Skeletal muscle cell (primary cell): ENCODE results near the gene CHMP4B.

Source experiments
- DNase-seq: peaks from one replicate; pipeline ENCODE4 v3.0.0-alpha.2; 2010; ENCODE audit warnings: low read depth
- H3K4me3 ChIP-seq: 2 replicates; pipeline ENCODE4 v1.5.1; 2011; ENCODE audit warnings: low read depth, mild to moderate bottlenecking, control low read depth, low read length, moderate library complexity

CHMP4B gene, protein sequence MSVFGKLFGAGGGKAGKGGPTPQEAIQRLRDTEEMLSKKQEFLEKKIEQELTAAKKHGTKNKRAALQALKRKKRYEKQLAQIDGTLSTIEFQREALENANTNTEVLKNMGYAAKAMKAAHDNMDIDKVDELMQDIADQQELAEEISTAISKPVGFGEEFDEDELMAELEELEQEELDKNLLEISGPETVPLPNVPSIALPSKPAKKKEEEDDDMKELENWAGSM

DNA sequence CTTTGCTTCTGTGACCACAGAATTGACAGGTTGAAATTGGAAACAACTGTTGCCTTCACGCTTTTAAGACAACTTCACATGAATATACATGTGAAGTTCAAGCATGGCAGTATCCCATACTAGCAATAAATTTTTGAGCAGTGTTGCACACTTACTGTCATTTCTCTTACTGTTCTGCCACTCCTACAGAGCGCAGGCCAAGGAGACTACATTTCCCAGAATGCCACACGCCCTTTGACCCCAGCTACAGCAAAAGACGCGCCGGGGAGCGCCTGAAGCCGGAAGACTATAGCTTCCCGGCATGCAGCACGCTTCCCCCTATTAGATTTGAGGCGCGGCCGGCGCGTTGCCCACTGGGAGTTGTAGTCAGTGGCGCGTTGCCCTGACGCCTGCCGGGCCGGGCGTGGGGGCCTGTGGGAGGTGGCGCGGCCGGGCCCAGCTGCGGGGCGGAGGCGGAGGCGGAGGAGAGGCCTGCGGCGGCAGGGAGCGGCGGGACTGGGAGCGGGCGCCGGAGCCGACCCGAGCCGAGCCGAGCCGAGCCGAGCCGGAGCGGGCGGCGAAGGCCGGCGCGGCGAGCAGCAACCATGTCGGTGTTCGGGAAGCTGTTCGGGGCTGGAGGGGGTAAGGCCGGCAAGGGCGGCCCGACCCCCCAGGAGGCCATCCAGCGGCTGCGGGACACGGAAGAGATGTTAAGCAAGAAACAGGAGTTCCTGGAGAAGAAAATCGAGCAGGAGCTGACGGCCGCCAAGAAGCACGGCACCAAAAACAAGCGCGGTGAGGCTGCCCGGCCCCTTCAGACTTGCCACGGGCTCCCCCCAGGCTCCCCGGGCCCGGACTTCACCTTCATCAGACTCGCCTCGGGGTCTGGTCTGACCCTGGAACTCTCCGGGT, at the start of gene CHMP4B:
Gene CHMP4B (plus strand): TSS at position 464 of the 891 bp plus-strand sequence. CDS start 121 bp downstream, at position 585.
- DNase-seq = peak; percentile 95
- peak within 1 kb of the TSS; percentile 94 for H3K4me3 ChIP-seq

DNA sequence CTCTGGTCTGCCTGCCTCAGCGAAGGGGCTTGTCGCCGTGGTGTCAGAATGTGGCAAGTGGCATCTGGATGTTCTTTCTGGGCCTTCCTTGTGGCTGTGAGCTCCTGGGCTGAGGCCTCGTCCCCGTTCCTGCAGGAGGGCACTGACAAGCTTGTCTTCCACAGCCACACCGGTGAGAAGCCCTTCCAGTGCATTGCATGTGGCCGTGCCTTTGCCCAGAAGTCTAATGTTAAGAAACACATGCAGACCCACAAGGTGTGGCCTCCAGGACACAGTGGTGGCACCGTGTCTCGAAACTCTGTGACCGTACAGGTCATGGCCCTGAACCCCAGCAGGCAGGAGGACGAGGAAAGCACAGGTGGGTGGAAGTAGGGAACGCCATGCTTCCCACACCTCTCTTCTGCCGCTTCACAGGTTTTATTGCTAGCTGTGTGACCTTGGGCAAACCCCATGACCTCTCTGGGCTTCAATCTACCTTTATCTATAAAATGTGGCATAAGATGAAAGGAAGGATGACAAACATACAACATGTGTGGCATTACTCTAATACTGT, 49.4 kb upstream of the CHMP4B start:
- DNase-seq = no peak
- H3K4me3 ChIP-seq = no peak overlapping the region

GRCh38 chr20:33765099-33765498, 46.0 kb upstream of the CHMP4B start:
- no peak overlapping the region for H3K4me3 ChIP-seq
- no peak for DNase-seq

- DNase-seq = no peak
- H3K4me3 ChIP-seq = no peak overlapping the region
These were observed 45.6 kb upstream of the CHMP4B start for GRCh38 chr20:33765592-33765991.

DNA sequence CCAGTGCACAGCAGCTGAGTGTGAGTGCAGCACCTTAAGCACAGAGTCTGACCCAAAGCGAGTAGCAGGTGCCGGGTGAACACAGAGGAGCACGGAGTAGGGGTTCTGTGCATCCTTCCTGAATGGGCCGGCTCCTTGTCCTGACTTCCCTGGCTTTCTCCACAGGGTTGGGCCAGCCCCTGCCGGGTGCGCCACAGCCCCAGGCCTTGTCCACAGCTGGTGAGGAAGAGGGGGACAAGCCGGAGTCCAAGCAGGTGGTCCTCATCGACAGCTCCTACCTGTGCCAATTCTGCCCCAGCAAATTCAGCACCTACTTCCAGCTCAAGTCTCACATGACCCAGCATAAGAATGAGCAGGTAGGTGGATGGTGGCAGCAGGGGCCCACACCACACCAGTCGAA, 44.5 kb upstream of the CHMP4B start:
- DNase-seq = no peak
- H3K4me3 ChIP-seq = no peak overlapping the region

GRCh38 chr20:33767777-33768138, 43.4 kb upstream of the CHMP4B start:
- H3K4me3 ChIP-seq = no peak overlapping the region

DNA sequence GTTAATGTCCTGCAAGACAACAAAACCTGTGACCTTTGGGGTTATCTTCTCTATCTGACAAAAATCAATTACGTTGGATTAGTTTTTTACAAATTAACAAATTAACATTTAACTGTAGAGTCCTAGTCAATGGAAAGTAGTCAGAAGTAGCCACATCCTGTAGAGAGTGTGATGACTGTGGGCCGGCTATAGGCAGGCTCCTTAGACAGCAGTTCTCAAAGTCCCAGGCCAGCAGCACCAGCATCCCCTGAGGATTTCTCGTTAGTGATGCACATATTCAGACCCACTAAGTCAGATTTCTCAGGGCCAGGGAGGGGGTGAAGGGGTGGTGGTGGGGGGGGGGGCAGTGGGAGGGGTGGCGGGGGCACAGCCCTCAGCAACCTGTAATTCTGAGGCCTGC, 42.1 kb upstream of the CHMP4B start:
- H3K4me3 ChIP-seq = no peak overlapping the region
- DNase-seq = no peak

More at GRCh38 chr20:33767777-33768138, 43.4 kb upstream of the CHMP4B start:
- DNase-seq = no peak

- DNase-seq = no peak
- no peak overlapping the region for H3K4me3 ChIP-seq
These were observed 41.1 kb upstream of the CHMP4B start for GRCh38 chr20:33770005-33770404.

GRCh38 chr20:33771938-33772337, 39.2 kb upstream of the CHMP4B start:
- H3K4me3 ChIP-seq = no peak overlapping the region
- no peak for DNase-seq

DNA sequence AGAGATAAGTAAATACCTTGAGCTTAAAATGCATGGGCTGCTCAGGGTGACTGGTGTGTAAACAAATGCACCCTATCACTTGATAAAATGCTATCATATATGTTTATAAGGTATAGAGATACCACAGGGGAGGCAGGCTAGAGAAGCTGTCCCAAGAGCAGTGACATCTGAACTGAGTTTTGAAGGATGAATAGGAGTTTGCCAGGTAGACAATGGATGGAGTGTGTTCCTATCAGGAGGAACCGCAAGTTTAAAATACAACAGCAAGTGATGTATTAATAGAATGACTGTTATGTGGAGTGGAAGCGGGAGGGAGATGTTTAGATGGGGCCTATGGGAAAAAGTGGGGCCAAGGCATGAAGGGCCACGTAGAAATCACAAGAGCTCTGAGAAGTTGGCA, 38.7 kb upstream of the CHMP4B start:
- DNase-seq = no peak
- H3K4me3 ChIP-seq = no peak overlapping the region

- H3K4me3 ChIP-seq = no peak overlapping the region
- DNase-seq = no peak
These were observed 37.6 kb upstream of the CHMP4B start for GRCh38 chr20:33773412-33774089.

DNA sequence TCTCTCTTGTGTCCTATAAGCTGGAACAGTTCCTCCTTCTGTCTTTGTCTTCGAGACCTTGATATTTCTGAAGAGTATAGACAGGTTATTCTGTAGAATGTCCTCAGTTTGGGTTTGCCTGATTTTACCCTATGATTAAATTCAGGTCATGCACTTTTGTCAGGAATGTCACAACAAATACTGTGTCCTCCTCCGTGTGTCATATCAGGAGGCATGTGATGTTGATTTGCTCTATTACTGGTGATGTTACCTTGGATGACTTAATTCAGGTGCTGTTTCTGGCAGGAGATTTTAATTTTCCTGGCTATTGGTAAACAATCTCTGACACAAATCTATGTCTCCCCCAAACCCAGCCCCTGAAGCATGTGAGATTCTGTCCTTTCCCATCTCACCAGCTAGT, 33.3 kb upstream of the CHMP4B start:
- DNase-seq = no peak
- H3K4me3 ChIP-seq = no peak overlapping the region

GRCh38 chr20:33781133-33781532, 30.0 kb upstream of the CHMP4B start:
- no peak for DNase-seq
- H3K4me3 ChIP-seq = no peak overlapping the region

DNA sequence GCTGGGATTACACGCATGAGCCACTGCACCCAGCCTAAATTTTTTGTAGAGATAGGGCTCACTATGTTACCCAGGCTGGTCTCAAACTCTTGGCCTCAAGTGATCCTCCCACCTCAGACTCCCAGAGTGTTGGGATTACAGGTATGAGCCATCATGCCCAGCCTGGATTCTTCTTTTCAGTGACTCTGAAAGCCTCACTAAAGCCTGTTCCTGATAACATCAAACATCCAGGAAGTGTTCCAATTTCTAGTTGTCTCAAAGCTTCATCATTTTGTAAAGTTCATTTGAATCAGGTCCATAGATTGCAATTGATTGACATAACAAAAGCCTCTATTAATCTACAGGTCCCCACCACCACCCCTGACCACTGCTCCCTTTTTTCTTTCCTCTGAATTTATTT, 29.2 kb upstream of the CHMP4B start:
- no peak for DNase-seq
- H3K4me3 ChIP-seq = no peak overlapping the region

DNA sequence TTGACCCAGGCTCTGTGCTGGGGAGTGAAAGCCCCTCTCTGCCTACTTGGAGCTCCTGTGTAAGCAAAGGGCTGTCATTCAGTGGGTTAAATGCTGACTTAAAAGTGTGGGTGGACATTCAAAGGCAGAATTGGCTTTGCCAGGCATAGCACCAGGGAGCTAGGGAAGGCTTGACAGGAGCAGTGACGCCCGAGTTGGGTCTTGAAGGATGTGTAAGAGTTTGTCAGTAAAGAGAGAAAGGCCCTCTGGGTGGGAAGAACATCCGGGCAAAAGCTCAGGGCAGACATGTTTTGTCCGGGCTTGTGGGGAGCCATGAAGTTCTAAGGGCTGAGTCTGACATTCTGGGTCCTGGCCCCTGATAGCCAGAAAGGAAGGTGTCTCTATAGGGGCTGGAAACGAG, 27.9 kb upstream of the CHMP4B start:
- DNase-seq = no peak
- H3K4me3 ChIP-seq = no peak overlapping the region

GRCh38 chr20:33783818-33784217, 27.3 kb upstream of the CHMP4B start:
- DNase-seq = no peak
- H3K4me3 ChIP-seq = no peak overlapping the region

- H3K4me3 ChIP-seq = no peak overlapping the region
- no peak for DNase-seq
These were observed 26.9 kb upstream of the CHMP4B start for GRCh38 chr20:33784225-33784624.

GRCh38 chr20:33785503-33785902, 25.6 kb upstream of the CHMP4B start:
- no peak overlapping the region for H3K4me3 ChIP-seq
- DNase-seq = no peak

GRCh38 chr20:33787253-33787891, 23.8 kb upstream of the CHMP4B start:
- H3K4me3 ChIP-seq = no peak overlapping the region
- no peak for DNase-seq
